DOHH2 (cell line): Measurements from ENCODE around the gene PCDHB11.
"Not testable (repeated sequence)": the region's sequence is repeated elsewhere in the genome, so short reads cannot be mapped to it uniquely, and the experiment has no call there.

Experiments used
- H3F3A ChIP-seq: fragments of 200-600 bp; sonication (generic), shearing (Covaris generic); 2 replicates; pipeline ENCODE4 v1.6.0; 2016; ENCODE audit warnings: antibody characterized with exemption, mild to moderate bottlenecking; ENCODE audit not compliant: control insufficient read depth, insufficient read depth
- H3K27ac ChIP-seq: fragments of 200-600 bp; sonication (generic); 2 replicates; pipeline ENCODE4 v1.5.1; 2014; ENCODE audit warnings: low read depth, mild to moderate bottlenecking, low read length, moderate library complexity
- H3K27me3 ChIP-seq: fragments of 200-600 bp; sonication (generic); 2 replicates; pipeline ENCODE4 v1.6.1; 2014; ENCODE audit warnings: mild to moderate bottlenecking, low read length, mixed read lengths; ENCODE audit not compliant: control insufficient read depth
- H3K36me3 ChIP-seq: fragments of 200-600 bp; sonication (generic); 2 replicates; pipeline ENCODE4 v1.6.1; 2014; ENCODE audit warnings: mild to moderate bottlenecking, low read length, moderate library complexity, mixed read lengths; ENCODE audit not compliant: control insufficient read depth
- H3K4me1 ChIP-seq: fragments of 200-600 bp; sonication (generic); 2 replicates; pipeline ENCODE4 v1.6.1; 2014; ENCODE audit warnings: mild to moderate bottlenecking, low read length, mixed read lengths; ENCODE audit not compliant: control insufficient read depth
- H3K4me2 ChIP-seq: fragments of 200-600 bp; sonication (generic); 2 replicates; pipeline ENCODE4 v1.6.0; 2014; ENCODE audit warnings: mild to moderate bottlenecking, low read length, moderate library complexity
- H3K4me3 ChIP-seq: fragments of 200-600 bp; sonication (generic); 2 replicates; pipeline ENCODE4 v1.5.1; 2014; ENCODE audit warnings: mild to moderate bottlenecking, low read length, mixed read lengths
- H3K79me2 ChIP-seq: fragments of 200-600 bp; sonication (generic); 2 replicates; pipeline ENCODE4 v1.6.1; 2014; ENCODE audit warnings: mild to moderate bottlenecking, low read length, mixed read lengths; ENCODE audit not compliant: control insufficient read depth
- H3K9me2 ChIP-seq: fragments of 200-600 bp; sonication (generic); replicated peaks from 2 replicates; pipeline ENCODE4 v1.6.1; 2014; ENCODE audit warnings: mild to moderate bottlenecking, low read length, mixed read lengths; ENCODE audit not compliant: control insufficient read depth
- H3K9me3 ChIP-seq: fragments of 200-600 bp; sonication (generic); 2 replicates; pipeline ENCODE4 v1.6.1; 2014; ENCODE audit warnings: antibody characterized with exemption, low read length, mixed read lengths; ENCODE audit not compliant: control insufficient read depth, insufficient read depth
- H4K20me1 ChIP-seq: fragments of 200-600 bp; sonication (generic); 2 replicates; pipeline ENCODE4 v1.6.0; 2014; ENCODE audit warnings: low read depth, mild to moderate bottlenecking, antibody characterized with exemption, low read length, moderate library complexity; ENCODE audit not compliant: control insufficient read depth, insufficient read depth
- CTCF ChIP-seq: fragments of 200-600 bp; sonication (generic); IDR thresholded peaks from one replicate; pipeline ENCODE4 v1.5.1; 2014; ENCODE audit warnings: antibody characterized with exemption, mild to moderate bottlenecking, low read depth, low read length; ENCODE audit not compliant: poor library complexity, severe bottlenecking
- EZH2phosphoT487 ChIP-seq: fragments of 200-600 bp; sonication (generic); IDR thresholded peaks from 2 replicates; pipeline ENCODE4 v1.6.1; 2017; ENCODE audit warnings: borderline replicate concordance, mild to moderate bottlenecking, antibody characterized with exemption, low read length, moderate library complexity, mixed read lengths

Gene PCDHB11

GRCh38 chr5:141189131-141189530 is 10.3 kb upstream of the PCDHB11 start:
- H3K4me3 ChIP-seq, H3K27ac ChIP-seq, H3K27me3 ChIP-seq, H3K9me2 ChIP-seq, H3F3A ChIP-seq, H4K20me1 ChIP-seq, H3K36me3 ChIP-seq, H3K9me3 ChIP-seq, H3K4me2 ChIP-seq, H3K79me2 ChIP-seq, H3K4me1 ChIP-seq: not testable (repeated sequence)

- no peaks in the 10 kb centered on the region; the same call in 1 of the 2 replicates for H3K9me3 ChIP-seq
- no peaks in the 10 kb centered on the region for H3K36me3 ChIP-seq
- H4K20me1 ChIP-seq: no peaks in the 10 kb centered on the region
- no peak within 1 kb of the TSS for H3K4me2 ChIP-seq
- H3F3A ChIP-seq: no peaks in the 10 kb centered on the region; the same call in 1 of the 2 replicates
- no peaks in the 10 kb centered on the region for H3K79me2 ChIP-seq
- H3K4me1 ChIP-seq: no peaks in the 10 kb centered on the region
- TF ChIP-seq CTCF (peak; percentile 89), EZH2phosphoT487 (no peak)
- H3K4me3 ChIP-seq: no peak within 1 kb of the TSS
- H3K27me3 ChIP-seq: no peaks in the 10 kb centered on the region
- no peak within 1 kb of the TSS for H3K27ac ChIP-seq
- H3K9me2 ChIP-seq: no peaks in the 10 kb centered on the region
Observed at GRCh38 chr5:141192110-141192725, 7.2 kb upstream of the PCDHB11 start, which contains the start of gene PCDHB10. Gene PCDHB10, plus strand, starts transcription at chr5:141192353. Its CDS starts 200 bp downstream, at chr5:141192553.

- H3K79me2 ChIP-seq, H3K27ac ChIP-seq, H3K9me3 ChIP-seq, H3K4me3 ChIP-seq, H3K4me1 ChIP-seq, H3K36me3 ChIP-seq, H3K9me2 ChIP-seq, H3F3A ChIP-seq, H4K20me1 ChIP-seq, H3K27me3 ChIP-seq, H3K4me2 ChIP-seq: not testable (repeated sequence)
Observed at GRCh38 chr5:141194332-141194731, 5.1 kb upstream of the PCDHB11 start.

- Histone ChIP-seq H3K4me1 (no peaks in the 10 kb centered on the region), H3K4me3 (no peak overlapping the region), H3K9me2 (no peaks in the 10 kb centered on the region), H3F3A (no peaks in the 10 kb centered on the region; the same call in 1 of the 2 replicates), H3K9me3 (no peaks in the 10 kb centered on the region; the same call in 1 of the 2 replicates), H3K79me2 (no peaks in the 10 kb centered on the region), H3K4me2 (no peak overlapping the region), H3K27ac (no peak overlapping the region), H3K27me3 (no peaks in the 10 kb centered on the region), H3K36me3 (no peaks in the 10 kb centered on the region), H4K20me1 (no peaks in the 10 kb centered on the region)
- TF ChIP-seq CTCF (no peak), EZH2phosphoT487 (no peak)
Observed at GRCh38 chr5:141196363-141196762, 3.1 kb upstream of the PCDHB11 start.

- H4K20me1 ChIP-seq, H3K36me3 ChIP-seq, H3K9me3 ChIP-seq, H3K9me2 ChIP-seq, H3K79me2 ChIP-seq, H3K27ac ChIP-seq, H3F3A ChIP-seq, H3K27me3 ChIP-seq, H3K4me1 ChIP-seq, H3K4me3 ChIP-seq, H3K4me2 ChIP-seq: not testable (repeated sequence)
Observed at GRCh38 chr5:141201126-141201525, 1.7 kb downstream of the PCDHB11 start.

GRCh38 chr5:141201646-141202045 is 2.2 kb downstream of the PCDHB11 start:
- not testable (repeated sequence) for H3K36me3 ChIP-seq, H3K4me3 ChIP-seq, H3K9me2 ChIP-seq, H4K20me1 ChIP-seq, H3K4me2 ChIP-seq, H3F3A ChIP-seq, H3K9me3 ChIP-seq, H3K27me3 ChIP-seq, H3K27ac ChIP-seq, H3K4me1 ChIP-seq, H3K79me2 ChIP-seq
